ENCODE data around the gene PSMB7.

The PSMB7 gene

GRCh38 chr9:124331580-124331979, 83.7 kb downstream of the PSMB7 start (continued):
- TF ChIP-seq ZNF513 (tag by site-specific recombination; IDR thresholded peaks at IDR 0.05) (no peak), MZF1 (tag by site-specific recombination; IDR thresholded peaks at IDR 0.05; ENCODE audit: borderline replicate concordance) (no peak), ZNF837 (tag by site-specific recombination; IDR thresholded peaks at IDR 0.05) (no peak)
- TF ChIP-seq, protein P1, sequence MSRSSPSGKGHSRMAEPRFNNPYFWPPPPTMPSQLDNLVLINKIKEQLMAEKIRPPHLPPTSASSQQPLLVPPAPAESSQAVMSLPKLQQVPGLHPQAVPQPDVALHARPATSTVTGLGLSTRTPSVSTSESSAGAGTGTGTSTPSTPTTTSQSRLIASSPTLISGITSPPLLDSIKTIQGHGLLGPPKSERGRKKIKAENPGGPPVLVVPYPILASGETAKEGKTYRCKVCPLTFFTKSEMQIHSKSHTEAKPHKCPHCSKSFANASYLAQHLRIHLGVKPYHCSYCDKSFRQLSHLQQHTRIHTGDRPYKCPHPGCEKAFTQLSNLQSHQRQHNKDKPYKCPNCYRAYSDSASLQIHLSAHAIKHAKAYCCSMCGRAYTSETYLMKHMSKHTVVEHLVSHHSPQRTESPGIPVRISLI (tag by site-specific recombination; IDR thresholded peaks at IDR 0.05): no peak

DNA sequence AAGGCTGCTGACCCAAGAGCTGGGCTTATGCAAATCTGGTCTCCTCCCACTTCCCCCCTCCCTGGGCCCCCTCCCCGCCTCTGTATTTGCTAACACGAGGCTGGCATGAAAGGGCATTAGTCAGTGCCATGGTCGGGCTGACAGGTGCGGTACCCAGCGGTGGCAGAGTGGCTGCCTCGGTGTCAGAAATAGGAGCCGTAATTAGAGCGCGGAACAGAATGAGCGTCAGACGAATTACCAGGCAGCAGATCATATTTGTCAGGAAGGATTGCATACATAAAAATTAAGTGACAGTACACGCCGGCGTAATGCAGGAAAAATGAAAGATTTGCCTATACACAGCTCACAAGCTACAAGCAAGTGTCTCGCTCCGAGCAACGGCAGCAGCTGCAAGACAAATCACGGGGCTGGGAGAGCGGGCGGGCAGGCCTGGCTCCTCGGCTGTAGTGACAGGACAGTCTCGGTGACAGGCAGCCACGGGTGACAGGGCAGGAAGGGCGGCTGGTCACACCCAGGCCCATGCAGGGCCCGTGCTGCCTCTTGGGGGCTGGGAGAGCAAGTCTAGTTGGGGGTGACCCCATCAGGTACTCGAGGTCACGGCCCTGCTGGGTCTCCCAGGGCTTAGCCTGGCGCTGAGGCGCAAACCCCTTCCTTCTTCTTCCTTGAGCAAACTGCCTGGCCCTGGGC, 85.1 kb downstream of the PSMB7 start:
- H3K9me3 ChIP-seq (ENCODE audit: control insufficient read depth, insufficient read depth, low read depth, low read length): no peaks in the 10 kb centered on the region
- no peak overlapping the region for H3K4me3 ChIP-seq (ENCODE audit: low read depth, low read length)
- no peaks in the 10 kb centered on the region for H3K4me1 ChIP-seq (ENCODE audit: control insufficient read depth, insufficient read depth, low read length)
- H3K36me3 ChIP-seq (ENCODE audit: control insufficient read depth in 2 of 2, insufficient read depth in 1 of 2, low read length in 2 of 2): peaks cover 0 to 34% of the 10 kb centered on the region in 2 experiments; a peak in 1 of 3 replicates
- no peak overlapping the region for H3K27ac ChIP-seq (ENCODE audit: extremely low read depth, low read depth, low read length)
- TF ChIP-seq, protein P2, sequence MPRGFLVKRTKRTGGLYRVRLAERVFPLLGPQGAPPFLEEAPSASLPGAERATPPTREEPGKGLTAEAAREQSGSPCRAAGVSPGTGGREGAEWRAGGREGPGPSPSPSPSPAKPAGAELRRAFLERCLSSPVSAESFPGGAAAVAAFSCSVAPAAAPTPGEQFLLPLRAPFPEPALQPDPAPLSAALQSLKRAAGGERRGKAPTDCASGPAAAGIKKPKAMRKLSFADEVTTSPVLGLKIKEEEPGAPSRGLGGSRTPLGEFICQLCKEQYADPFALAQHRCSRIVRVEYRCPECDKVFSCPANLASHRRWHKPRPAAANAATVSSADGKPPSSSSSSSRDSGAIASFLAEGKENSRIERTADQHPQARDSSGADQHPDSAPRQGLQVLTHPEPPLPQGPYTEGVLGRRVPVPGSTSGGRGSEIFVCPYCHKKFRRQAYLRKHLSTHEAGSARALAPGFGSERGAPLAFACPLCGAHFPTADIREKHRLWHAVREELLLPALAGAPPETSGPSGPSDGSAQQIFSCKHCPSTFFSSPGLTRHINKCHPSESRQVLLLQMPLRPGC (tag by site-specific recombination; IDR thresholded peaks at IDR 0.05): no peak
- TF ChIP-seq, protein P3, sequence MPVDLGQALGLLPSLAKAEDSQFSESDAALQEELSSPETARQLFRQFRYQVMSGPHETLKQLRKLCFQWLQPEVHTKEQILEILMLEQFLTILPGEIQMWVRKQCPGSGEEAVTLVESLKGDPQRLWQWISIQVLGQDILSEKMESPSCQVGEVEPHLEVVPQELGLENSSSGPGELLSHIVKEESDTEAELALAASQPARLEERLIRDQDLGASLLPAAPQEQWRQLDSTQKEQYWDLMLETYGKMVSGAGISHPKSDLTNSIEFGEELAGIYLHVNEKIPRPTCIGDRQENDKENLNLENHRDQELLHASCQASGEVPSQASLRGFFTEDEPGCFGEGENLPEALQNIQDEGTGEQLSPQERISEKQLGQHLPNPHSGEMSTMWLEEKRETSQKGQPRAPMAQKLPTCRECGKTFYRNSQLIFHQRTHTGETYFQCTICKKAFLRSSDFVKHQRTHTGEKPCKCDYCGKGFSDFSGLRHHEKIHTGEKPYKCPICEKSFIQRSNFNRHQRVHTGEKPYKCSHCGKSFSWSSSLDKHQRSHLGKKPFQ (tag by site-specific recombination; IDR thresholded peaks at IDR 0.05): no peak
- no peak for TF ChIP-seq ZNF138 (tag by site-specific recombination; IDR thresholded peaks at IDR 0.05; ENCODE audit: borderline replicate concordance)
- ChIA-PET POLR2A (no interaction called here), CTCF (no interaction called here)

DNA sequence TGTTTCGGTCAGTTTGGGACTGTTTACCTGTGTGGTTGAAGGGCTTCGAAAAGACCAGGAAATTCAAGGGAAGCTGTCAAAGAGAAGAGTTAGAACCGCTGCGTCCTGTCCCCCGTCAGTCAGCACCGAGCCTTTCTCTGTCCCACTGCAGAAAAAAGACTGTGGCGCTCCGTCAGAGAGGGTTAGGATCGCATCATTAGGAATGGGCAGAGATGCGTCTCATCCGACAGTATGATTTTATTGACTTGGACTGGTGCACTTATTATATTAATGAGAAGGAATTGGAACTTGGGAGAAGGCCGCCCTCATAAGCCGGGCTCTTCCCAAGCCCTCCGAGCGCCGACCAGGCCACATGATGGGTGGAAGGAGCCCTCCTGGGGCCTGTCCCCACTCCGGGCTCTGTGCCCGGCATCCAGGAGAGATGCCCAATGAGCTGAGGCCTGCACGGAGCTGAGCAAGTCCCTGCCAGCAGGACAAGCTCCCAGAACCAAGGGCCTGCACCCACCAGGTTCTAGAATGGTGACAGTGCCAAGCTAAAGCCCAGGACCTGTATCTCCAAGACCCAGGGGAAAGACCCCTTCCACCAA, 85.9 kb downstream of the PSMB7 start:
- Histone ChIP-seq H3K9me3 (ENCODE audit: control insufficient read depth, insufficient read depth, low read depth, low read length) (no peaks in the 10 kb centered on the region), H3K36me3 (ENCODE audit: control insufficient read depth in 2 of 2, insufficient read depth in 1 of 2, low read length in 2 of 2) (peaks cover 0 to 31% of the 10 kb centered on the region in 2 experiments; a peak in 1 of 3 replicates), H3K4me1 (ENCODE audit: control insufficient read depth, insufficient read depth, low read length) (no peaks in the 10 kb centered on the region), H3K27ac (ENCODE audit: extremely low read depth, low read depth, low read length) (no peak overlapping the region), H3K4me3 (ENCODE audit: low read depth, low read length) (no peak overlapping the region)
- TF ChIP-seq ZNF629 (tag by site-specific recombination; IDR thresholded peaks at IDR 0.05) (no peak), IKZF3 (tag by site-specific recombination; IDR thresholded peaks at IDR 0.05) (no peak), ZNF157 (tag by site-specific recombination; IDR thresholded peaks at IDR 0.05) (no peak), KLF10 (tag by site-specific recombination; IDR thresholded peaks at IDR 0.05) (no peak), ZNF416 (tag by site-specific recombination; IDR thresholded peaks at IDR 0.05) (no peak), ZNF501 (tag by site-specific recombination; IDR thresholded peaks at IDR 0.05) (no peak), HOXD13 (CRISPR knock-in tag; IDR thresholded peaks at IDR 0.05; ENCODE audit: borderline replicate concordance) (no peak), ZBTB48 (tag by site-specific recombination; IDR thresholded peaks at IDR 0.05) (no peak), ZBTB49 (tag by site-specific recombination; IDR thresholded peaks at IDR 0.05; ENCODE audit: low read depth) (no peak)
- TF ChIP-seq, protein P4, sequence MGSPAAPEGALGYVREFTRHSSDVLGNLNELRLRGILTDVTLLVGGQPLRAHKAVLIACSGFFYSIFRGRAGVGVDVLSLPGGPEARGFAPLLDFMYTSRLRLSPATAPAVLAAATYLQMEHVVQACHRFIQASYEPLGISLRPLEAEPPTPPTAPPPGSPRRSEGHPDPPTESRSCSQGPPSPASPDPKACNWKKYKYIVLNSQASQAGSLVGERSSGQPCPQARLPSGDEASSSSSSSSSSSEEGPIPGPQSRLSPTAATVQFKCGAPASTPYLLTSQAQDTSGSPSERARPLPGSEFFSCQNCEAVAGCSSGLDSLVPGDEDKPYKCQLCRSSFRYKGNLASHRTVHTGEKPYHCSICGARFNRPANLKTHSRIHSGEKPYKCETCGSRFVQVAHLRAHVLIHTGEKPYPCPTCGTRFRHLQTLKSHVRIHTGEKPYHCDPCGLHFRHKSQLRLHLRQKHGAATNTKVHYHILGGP (tag by site-specific recombination; IDR thresholded peaks at IDR 0.05): no peak
- ChIA-PET POLR2A (no interaction called here), CTCF (interaction anchor here (1.0 kb wide), 1 partner anchor 9 kb away, joined by 3 read pairs; no protein-coding TSS in a partner anchor)

Measured in HEK293 (cell line).